ENCODE measurements around the gene SMCO4.

The SMCO4 gene

DNA sequence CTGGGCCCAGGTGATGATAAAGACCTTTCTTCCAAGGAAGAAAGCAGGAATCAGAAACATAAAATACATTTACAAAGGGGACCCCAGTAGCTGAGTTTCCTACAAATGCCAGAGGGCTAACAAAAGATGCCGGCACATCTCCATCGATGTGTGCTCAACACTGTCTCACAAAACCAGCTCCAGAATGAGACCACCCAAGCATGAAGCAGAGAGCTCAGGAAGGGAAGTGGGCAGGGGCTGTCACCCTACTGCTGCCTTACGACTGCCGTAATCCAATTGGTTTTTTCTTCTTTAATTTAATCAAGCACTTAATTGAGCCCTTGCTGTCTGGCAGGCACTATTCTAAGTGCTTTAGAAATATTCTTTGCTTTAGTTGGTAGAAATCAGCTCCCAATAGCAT is 26.1 kb downstream of the SMCO4 start:
- Histone ChIP-seq H3K4me2 (ENCODE audit: low read depth, low read length, poor library complexity, severe bottlenecking) (no peak overlapping the region), H3K36me3 (ENCODE audit: low read length) (no peaks in the 10 kb centered on the region), H3K4me3 (ENCODE audit: insufficient read depth, low read length, poor library complexity, severe bottlenecking) (no peak overlapping the region), H3K79me2 (ENCODE audit: insufficient read depth, low read length) (no peaks in the 10 kb centered on the region), H3F3A (ENCODE audit: insufficient read depth) (no peaks in the 10 kb centered on the region), H3K27me3 (ENCODE audit: low read length) (no peaks in the 10 kb centered on the region), H4K20me1 (ENCODE audit: low read depth, low read length) (no peaks in the 10 kb centered on the region), H3K27ac (ENCODE audit: low read depth, low read length) (no peak overlapping the region), H3K9me3 (ENCODE audit: insufficient read depth, low read length) (no peaks in the 10 kb centered on the region), H3K9ac (ENCODE audit: low read length) (no peak overlapping the region), H2AFZ (ENCODE audit: low read depth, low read length, severe bottlenecking) (no peak overlapping the region), H3K9me2 (replicated peaks; ENCODE audit: insufficient read depth, low read length) (no peaks in the 10 kb centered on the region)
- TF ChIP-seq, protein P1, sequence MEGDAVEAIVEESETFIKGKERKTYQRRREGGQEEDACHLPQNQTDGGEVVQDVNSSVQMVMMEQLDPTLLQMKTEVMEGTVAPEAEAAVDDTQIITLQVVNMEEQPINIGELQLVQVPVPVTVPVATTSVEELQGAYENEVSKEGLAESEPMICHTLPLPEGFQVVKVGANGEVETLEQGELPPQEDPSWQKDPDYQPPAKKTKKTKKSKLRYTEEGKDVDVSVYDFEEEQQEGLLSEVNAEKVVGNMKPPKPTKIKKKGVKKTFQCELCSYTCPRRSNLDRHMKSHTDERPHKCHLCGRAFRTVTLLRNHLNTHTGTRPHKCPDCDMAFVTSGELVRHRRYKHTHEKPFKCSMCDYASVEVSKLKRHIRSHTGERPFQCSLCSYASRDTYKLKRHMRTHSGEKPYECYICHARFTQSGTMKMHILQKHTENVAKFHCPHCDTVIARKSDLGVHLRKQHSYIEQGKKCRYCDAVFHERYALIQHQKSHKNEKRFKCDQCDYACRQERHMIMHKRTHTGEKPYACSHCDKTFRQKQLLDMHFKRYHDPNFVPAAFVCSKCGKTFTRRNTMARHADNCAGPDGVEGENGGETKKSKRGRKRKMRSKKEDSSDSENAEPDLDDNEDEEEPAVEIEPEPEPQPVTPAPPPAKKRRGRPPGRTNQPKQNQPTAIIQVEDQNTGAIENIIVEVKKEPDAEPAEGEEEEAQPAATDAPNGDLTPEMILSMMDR (IDR thresholded peaks at IDR 0.05; ENCODE audit: insufficient read depth, low read length, poor library complexity, severe bottlenecking): no peak
- no peak for TF ChIP-seq EZH2phosphoT487 (conservative IDR thresholded peaks at IDR 0.05; ENCODE audit: low read length)

DNA sequence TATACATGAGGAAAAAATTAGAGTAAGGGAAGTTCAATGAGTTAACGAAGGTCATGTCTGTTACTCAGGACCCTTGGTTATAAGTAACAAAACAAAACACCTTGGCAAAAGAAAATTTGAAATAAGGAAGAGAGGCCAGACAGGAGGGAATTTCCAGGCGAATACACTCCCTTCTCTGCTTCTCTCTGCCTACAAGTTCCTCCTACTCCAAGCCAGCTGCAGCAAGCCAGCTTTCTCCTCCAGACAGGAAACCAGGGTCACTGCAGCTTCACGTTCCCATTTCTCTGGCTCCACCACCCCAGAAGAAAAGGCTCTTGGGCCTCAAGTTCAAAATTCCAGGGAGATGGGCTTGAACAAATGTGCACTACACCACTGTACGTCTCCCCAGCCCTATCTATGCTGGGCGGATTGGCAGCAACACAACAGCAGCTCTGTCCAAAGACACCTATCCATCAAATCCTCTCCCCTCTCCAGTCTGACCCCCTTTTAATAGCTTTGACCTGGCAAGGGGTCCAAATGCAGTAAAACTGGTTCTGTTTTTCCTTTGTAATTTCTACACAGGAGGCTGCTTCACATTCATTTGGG is 27.7 kb downstream of the SMCO4 start:
- H3K9ac ChIP-seq (ENCODE audit: low read length): no peak overlapping the region
- no peak overlapping the region for H2AFZ ChIP-seq (ENCODE audit: low read depth, low read length, severe bottlenecking)
- TF ChIP-seq, protein P1 (IDR thresholded peaks at IDR 0.05; ENCODE audit: insufficient read depth, low read length, poor library complexity, severe bottlenecking): no peak
- no peak for TF ChIP-seq EZH2phosphoT487 (conservative IDR thresholded peaks at IDR 0.05; ENCODE audit: low read length)
- no peaks in the 10 kb centered on the region for H3K27me3 ChIP-seq (ENCODE audit: low read length)
- H3K9me2 ChIP-seq (replicated peaks; ENCODE audit: insufficient read depth, low read length): no peaks in the 10 kb centered on the region
- no peak overlapping the region for H3K4me2 ChIP-seq (ENCODE audit: low read depth, low read length, poor library complexity, severe bottlenecking)
- H3F3A ChIP-seq (ENCODE audit: insufficient read depth): no peaks in the 10 kb centered on the region
- no peaks in the 10 kb centered on the region for H3K36me3 ChIP-seq (ENCODE audit: low read length)
- H3K27ac ChIP-seq (ENCODE audit: low read depth, low read length): no peak overlapping the region
- H3K4me3 ChIP-seq (ENCODE audit: insufficient read depth, low read length, poor library complexity, severe bottlenecking): no peak overlapping the region
- H3K79me2 ChIP-seq (ENCODE audit: insufficient read depth, low read length): no peaks in the 10 kb centered on the region
- no peaks in the 10 kb centered on the region for H4K20me1 ChIP-seq (ENCODE audit: low read depth, low read length)
- H3K9me3 ChIP-seq (ENCODE audit: insufficient read depth, low read length): no peaks in the 10 kb centered on the region

DNA sequence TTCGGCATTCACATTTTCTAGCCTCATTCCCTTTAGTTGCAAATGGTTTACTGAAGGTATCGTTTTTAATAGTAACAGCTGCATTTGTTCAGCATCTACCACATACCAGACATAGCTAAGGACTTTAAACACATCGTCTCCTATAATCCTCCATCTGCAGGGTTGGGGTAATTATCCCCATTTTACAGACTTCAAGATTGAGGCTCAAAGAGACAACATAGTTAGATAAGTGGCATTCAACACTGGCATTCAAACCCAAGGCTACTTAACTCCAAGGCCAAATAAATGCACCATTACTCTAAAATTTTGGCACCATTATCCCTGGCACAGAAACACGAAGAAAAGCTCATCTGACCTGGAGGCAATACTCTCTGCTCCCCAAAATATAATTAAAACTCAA is 28.5 kb downstream of the SMCO4 start:
- no peaks in the 10 kb centered on the region for H3K79me2 ChIP-seq (ENCODE audit: insufficient read depth, low read length)
- no peak overlapping the region for H2AFZ ChIP-seq (ENCODE audit: low read depth, low read length, severe bottlenecking)
- no peak overlapping the region for H3K4me2 ChIP-seq (ENCODE audit: low read depth, low read length, poor library complexity, severe bottlenecking)
- no peak overlapping the region for H3K4me3 ChIP-seq (ENCODE audit: insufficient read depth, low read length, poor library complexity, severe bottlenecking)
- H3K9me3 ChIP-seq (ENCODE audit: insufficient read depth, low read length): no peaks in the 10 kb centered on the region
- no peaks in the 10 kb centered on the region for H3K36me3 ChIP-seq (ENCODE audit: low read length)
- no peaks in the 10 kb centered on the region for H3K27me3 ChIP-seq (ENCODE audit: low read length)
- no peak overlapping the region for H3K9ac ChIP-seq (ENCODE audit: low read length)
- no peak for TF ChIP-seq EZH2phosphoT487 (conservative IDR thresholded peaks at IDR 0.05; ENCODE audit: low read length)
- TF ChIP-seq, protein P1 (IDR thresholded peaks at IDR 0.05; ENCODE audit: insufficient read depth, low read length, poor library complexity, severe bottlenecking): no peak
- H3F3A ChIP-seq (ENCODE audit: insufficient read depth): no peaks in the 10 kb centered on the region
- no peaks in the 10 kb centered on the region for H3K9me2 ChIP-seq (replicated peaks; ENCODE audit: insufficient read depth, low read length)
- H3K27ac ChIP-seq (ENCODE audit: low read depth, low read length): no peak overlapping the region
- no peaks in the 10 kb centered on the region for H4K20me1 ChIP-seq (ENCODE audit: low read depth, low read length)

Measured in SU-DHL-6 (cell line).